ENCODE data around the gene ATF7.

ATF7 gene

GRCh38 chr12:53467082-53467481 is 159.1 kb downstream of the ATF7 start:
- H3K27ac ChIP-seq, result no peak overlapping the region
- ChIA-PET CTCF (no interaction called here), POLR2A (ENCODE audit: low non-redundant PET) (no interaction called here)
- no peak for DNase-seq (ENCODE audit: low spot score)
- no peak for TF ChIP-seq CTCF (conservative IDR thresholded peaks at IDR 0.05; ENCODE audit: low read depth)

DNA sequence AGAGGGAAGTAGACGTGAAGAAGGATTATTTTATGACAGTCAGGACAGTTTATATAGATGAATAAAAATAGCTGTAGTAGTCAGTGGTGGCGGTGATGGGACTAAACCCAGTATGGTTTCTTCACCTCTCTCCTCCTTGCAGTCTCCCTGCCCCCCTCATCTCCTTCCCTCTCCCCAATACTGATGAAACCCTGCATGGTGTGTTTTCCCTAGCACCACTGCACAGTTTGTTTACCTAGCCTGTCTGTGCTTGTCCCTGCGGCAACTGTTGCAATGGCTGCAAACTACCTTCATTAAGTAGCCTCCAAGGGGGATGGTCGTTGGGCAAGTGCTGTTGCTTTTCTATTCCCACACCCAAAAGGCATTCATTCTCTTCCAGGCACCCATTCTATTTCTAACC is 159.5 kb downstream of the ATF7 start:
- no peak for TF ChIP-seq CTCF (conservative IDR thresholded peaks at IDR 0.05; ENCODE audit: low read depth)
- POLR2A ChIA-PET (ENCODE audit: low non-redundant PET), result no interaction called here
- CTCF ChIA-PET, result no interaction called here
- H3K27ac ChIP-seq, result no peak overlapping the region
- DNase-seq (ENCODE audit: low spot score), result no peak

- H3K27ac ChIP-seq, result no peak overlapping the region
- POLR2A ChIA-PET (ENCODE audit: low non-redundant PET), result interaction anchor here (0.5 kb wide), 1 partner anchor 1409 kb away, joined by 6 read pairs; no protein-coding TSS in a partner anchor
- CTCF ChIA-PET, result no interaction called here
- TF ChIP-seq CTCF (conservative IDR thresholded peaks at IDR 0.05; ENCODE audit: low read depth), result no peak
- no peak for DNase-seq (ENCODE audit: low spot score)
Observed at GRCh38 chr12:53465679-53466078, 160.5 kb downstream of the ATF7 start.

DNA sequence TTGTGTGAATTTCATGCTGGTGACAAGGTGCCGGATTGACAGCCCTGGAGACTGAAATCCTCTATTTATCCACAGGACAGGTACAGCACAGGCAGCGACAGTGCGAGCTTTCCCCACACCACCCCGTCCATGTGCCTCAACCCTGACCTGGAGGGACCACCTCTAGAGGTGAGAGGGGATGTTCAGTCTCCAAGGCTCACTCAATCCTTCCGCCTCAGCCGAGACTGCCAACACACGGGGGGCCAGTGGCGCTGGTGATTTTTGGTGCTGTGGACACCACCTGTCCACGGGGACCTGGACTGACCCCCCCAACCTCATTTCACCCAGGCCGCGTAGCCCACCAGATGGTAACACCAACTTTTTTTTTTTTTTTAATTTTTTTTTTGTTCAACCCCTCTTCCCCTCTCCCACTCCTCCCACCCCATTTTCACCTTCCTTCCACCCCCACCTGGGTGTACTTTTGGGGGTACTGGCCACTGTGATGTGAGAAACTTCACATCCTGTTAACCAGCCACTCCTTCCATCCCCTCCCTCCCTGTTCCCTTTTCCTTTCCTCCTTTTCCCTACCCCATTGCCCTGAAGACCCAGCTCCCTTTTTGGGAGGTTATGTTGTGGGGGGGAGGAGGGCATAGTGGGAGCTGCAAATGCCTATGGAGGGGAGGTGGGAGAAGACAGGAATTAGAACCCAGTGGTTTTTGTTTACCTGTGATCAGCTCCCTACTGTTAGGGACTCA is 161.3 kb downstream of the ATF7 start:
- no peak for DNase-seq (ENCODE audit: low spot score)
- TF ChIP-seq CTCF (conservative IDR thresholded peaks at IDR 0.05; ENCODE audit: low read depth), result no peak
- CTCF ChIA-PET, result interaction anchor here (1.0 kb wide), 1 partner anchor 10 kb away, joined by 4 read pairs; no protein-coding TSS in a partner anchor
- POLR2A ChIA-PET (ENCODE audit: low non-redundant PET), result interaction anchor here (0.7 kb wide), 1 partner anchor 101 kb away, joined by 4 read pairs; no protein-coding TSS in a partner anchor
- H3K27ac ChIP-seq, result peak overlapping the region; percentile 47

DNA sequence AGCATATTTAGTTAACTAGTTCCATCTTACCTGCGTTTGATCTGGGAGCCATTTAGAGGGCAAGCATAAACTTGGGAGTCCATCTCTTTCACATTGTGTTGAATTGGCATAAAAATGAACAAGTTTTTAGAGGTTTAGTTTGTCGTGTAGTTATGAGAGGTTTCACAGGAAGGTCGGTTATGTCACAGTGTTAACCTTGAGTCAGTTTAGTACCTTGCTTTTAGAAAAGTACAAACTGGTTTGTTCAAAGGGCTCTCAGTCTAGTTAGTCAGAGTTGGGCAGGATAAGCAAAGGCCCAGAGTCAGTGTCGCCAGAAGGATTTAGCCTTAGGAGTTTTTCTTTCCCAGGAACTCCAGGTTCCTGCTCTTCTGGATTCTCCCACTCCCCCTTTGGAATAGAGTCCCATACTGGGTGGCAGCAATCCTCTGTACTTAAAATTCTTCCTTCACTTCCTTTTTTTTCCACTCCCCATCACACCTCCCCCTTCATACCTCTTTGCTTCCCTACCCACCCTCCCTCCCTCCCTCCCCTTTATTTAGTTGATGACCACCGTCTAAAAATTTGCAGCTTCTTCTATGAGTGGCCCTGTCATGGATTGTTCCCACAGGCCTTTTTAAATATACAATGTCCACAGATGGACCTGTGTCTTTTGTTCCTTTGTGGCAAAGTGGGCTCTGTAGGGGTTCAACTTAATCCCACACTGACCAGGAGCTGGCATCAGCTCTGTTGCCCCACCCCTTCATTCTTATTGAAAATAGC is 162.2 kb downstream of the ATF7 start:
- TF ChIP-seq CTCF (conservative IDR thresholded peaks at IDR 0.05; ENCODE audit: low read depth), result no peak
- no peak for DNase-seq (ENCODE audit: low spot score)
- H3K27ac ChIP-seq, result no peak overlapping the region
- CTCF ChIA-PET, result interaction anchor here (0.6 to 1.0 kb wide), 2 partner anchors 11 to 56 kb away, joined by 3 to 4 read pairs; no protein-coding TSS in a partner anchor
- POLR2A ChIA-PET (ENCODE audit: low non-redundant PET), result no interaction called here

DNA sequence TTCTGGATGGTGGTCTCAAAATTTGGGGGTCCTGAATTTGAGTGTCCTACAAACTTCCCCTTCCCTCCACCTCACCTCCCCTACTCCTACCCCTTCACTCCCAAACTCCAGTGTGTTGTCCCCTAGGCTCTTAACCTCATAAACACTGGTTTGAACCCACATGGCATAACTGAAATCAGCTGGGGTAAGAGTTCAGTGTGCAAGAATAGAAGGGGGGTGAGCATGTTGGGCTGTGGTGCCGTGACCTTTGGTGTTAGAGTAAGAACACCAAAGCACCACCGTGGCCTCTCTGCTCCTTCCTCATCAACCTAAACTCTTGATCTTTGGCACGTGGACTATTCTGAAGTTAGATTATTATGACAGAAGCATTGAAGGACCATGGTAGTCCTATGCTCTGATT is 163.2 kb downstream of the ATF7 start:
- ChIA-PET POLR2A (ENCODE audit: low non-redundant PET) (no interaction called here), CTCF (no interaction called here)
- no peak for TF ChIP-seq CTCF (conservative IDR thresholded peaks at IDR 0.05; ENCODE audit: low read depth)
- H3K27ac ChIP-seq, result no peak overlapping the region
- DNase-seq (ENCODE audit: low spot score), result no peak
